ENCODE measurements around the gene IAH1. TPM values are rescaled to one million over a fixed set of nuclear protein-coding genes. Genes with fewer than 3 reads are reported as not detected.

The IAH1 gene
- polyA plus RNA-seq, 1 donor (not counting 4 experiments of a cell fraction or from before 2014, with no cell fraction given) = 65.0 TPM

- no peak for FAIRE-seq
- TF ChIP-seq, protein P1, sequence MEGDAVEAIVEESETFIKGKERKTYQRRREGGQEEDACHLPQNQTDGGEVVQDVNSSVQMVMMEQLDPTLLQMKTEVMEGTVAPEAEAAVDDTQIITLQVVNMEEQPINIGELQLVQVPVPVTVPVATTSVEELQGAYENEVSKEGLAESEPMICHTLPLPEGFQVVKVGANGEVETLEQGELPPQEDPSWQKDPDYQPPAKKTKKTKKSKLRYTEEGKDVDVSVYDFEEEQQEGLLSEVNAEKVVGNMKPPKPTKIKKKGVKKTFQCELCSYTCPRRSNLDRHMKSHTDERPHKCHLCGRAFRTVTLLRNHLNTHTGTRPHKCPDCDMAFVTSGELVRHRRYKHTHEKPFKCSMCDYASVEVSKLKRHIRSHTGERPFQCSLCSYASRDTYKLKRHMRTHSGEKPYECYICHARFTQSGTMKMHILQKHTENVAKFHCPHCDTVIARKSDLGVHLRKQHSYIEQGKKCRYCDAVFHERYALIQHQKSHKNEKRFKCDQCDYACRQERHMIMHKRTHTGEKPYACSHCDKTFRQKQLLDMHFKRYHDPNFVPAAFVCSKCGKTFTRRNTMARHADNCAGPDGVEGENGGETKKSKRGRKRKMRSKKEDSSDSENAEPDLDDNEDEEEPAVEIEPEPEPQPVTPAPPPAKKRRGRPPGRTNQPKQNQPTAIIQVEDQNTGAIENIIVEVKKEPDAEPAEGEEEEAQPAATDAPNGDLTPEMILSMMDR (optimal IDR thresholded peaks at IDR 0.05 in 1 of 3, IDR thresholded peaks at IDR 0.05 in 1 of 3, conservative IDR thresholded peaks at IDR 0.05 in 1 of 3; ENCODE audit: extremely low read depth in 1 of 3, insufficient read depth in 2 of 3, low read length in 3 of 3) = no peak
- no peak for TF ChIP-seq EZH2 (IDR thresholded peaks at IDR 0.05; ENCODE audit: low read length)
- dilution Hi-C loops (cut with MboI; ENCODE audit: extremely low pct_ligation_motif_present, low sequenced_read_pairs) = no loop called here
These were observed 3.6 kb downstream of the IAH1 start for GRCh38 chr2:9477914-9478313.

GRCh38 chr2:9478526-9478925, 4.2 kb downstream of the IAH1 start:
- TF ChIP-seq, protein P1 (optimal IDR thresholded peaks at IDR 0.05 in 1 of 3, IDR thresholded peaks at IDR 0.05 in 1 of 3, conservative IDR thresholded peaks at IDR 0.05 in 1 of 3; ENCODE audit: extremely low read depth in 1 of 3, insufficient read depth in 2 of 3, low read length in 3 of 3) = no peak
- no peak for TF ChIP-seq EZH2 (IDR thresholded peaks at IDR 0.05; ENCODE audit: low read length)
- dilution Hi-C loops (cut with MboI; ENCODE audit: extremely low pct_ligation_motif_present, low sequenced_read_pairs) = no loop called here
- DNase-seq (ENCODE audit: low read depth, low spot score) (no peak), FAIRE-seq (no peak)
- Histone ChIP-seq H3K36me3 (ENCODE audit: control insufficient read depth in 2 of 2, extremely low read depth in 1 of 2, insufficient read depth in 2 of 2, low read length in 2 of 2) (peaks cover 9 to 37% of the 10 kb centered on the region in 2 experiments), H3K4me1 (ENCODE audit: control insufficient read depth, extremely low read depth, insufficient read depth, low read length) (peaks cover 8% of the 10 kb centered on the region), H3K9me3 (ENCODE audit: control insufficient read depth, low read depth, low read length) (peaks cover 3% of the 10 kb centered on the region), H3K79me2 (ENCODE audit: control insufficient read depth, insufficient read depth, low read length) (peaks cover 14% of the 10 kb centered on the region), H4K20me1 (ENCODE audit: control insufficient read depth, extremely low read depth, insufficient read depth, low read length) (no peaks in the 10 kb centered on the region), H3K4me3 (ENCODE audit: control insufficient read depth in 2 of 3, extremely low read depth in 1 of 3, insufficient read depth in 2 of 3, low read depth in 1 of 3, low read length in 3 of 3) (no peak overlapping the region), H2AFZ (ENCODE audit: control insufficient read depth, low read length) (no peak overlapping the region), H3K9me1 (ENCODE audit: control insufficient read depth, extremely low read depth, insufficient read depth, low read length) (no peaks in the 10 kb centered on the region), H3K4me2 (ENCODE audit: control insufficient read depth, extremely low read depth, insufficient read depth, low read depth, low read length) (no peak overlapping the region), H3K9ac (ENCODE audit: control insufficient read depth, extremely low read depth, insufficient read depth, low read length) (no peak overlapping the region), H3K27ac (ENCODE audit: control insufficient read depth, insufficient read depth, low read length) (no peak overlapping the region), H3K27me3 (ENCODE audit: control insufficient read depth, extremely low read depth, insufficient read depth, low read length) (no peaks in the 10 kb centered on the region)

More at GRCh38 chr2:9477914-9478313, 3.6 kb downstream of the IAH1 start:
- Histone ChIP-seq H2AFZ (ENCODE audit: control insufficient read depth, low read length) (no peak overlapping the region), H3K27ac (ENCODE audit: control insufficient read depth, insufficient read depth, low read length) (no peak overlapping the region), H3K9me1 (ENCODE audit: control insufficient read depth, extremely low read depth, insufficient read depth, low read length) (no peaks in the 10 kb centered on the region), H3K4me1 (ENCODE audit: control insufficient read depth, extremely low read depth, insufficient read depth, low read length) (peaks cover 9% of the 10 kb centered on the region), H3K4me2 (ENCODE audit: control insufficient read depth, extremely low read depth, insufficient read depth, low read depth, low read length) (no peak overlapping the region), H3K4me3 (ENCODE audit: control insufficient read depth in 2 of 3, extremely low read depth in 1 of 3, insufficient read depth in 2 of 3, low read depth in 1 of 3, low read length in 3 of 3) (no peak overlapping the region), H3K9me3 (ENCODE audit: control insufficient read depth, low read depth, low read length) (peaks cover 3% of the 10 kb centered on the region), H3K9ac (ENCODE audit: control insufficient read depth, extremely low read depth, insufficient read depth, low read length) (no peak overlapping the region), H3K36me3 (ENCODE audit: control insufficient read depth in 2 of 2, extremely low read depth in 1 of 2, insufficient read depth in 2 of 2, low read length in 2 of 2) (peaks cover 9 to 37% of the 10 kb centered on the region in 2 experiments), H3K79me2 (ENCODE audit: control insufficient read depth, insufficient read depth, low read length) (peaks cover 14% of the 10 kb centered on the region), H4K20me1 (ENCODE audit: control insufficient read depth, extremely low read depth, insufficient read depth, low read length) (no peaks in the 10 kb centered on the region), H3K27me3 (ENCODE audit: control insufficient read depth, extremely low read depth, insufficient read depth, low read length) (no peaks in the 10 kb centered on the region)
- DNase-seq (ENCODE audit: low read depth, low spot score) = no peak
